AG04450 (cell line): ENCODE results near the gene FNDC3B. TPM values are rescaled to one million over a fixed set of nuclear protein-coding genes. Genes with fewer than 3 reads are reported as not detected.

Experiments used
- CTCF ChIA-PET: fragments of 300-600, 350-600 bp; formaldehyde crosslinking; extraction: SDS; loops from one replicate; lab custom pipeline; 2022; ENCODE audit warnings: antibody characterized with exemption, inconsistent platforms; lab: Charles Lee
- POLR2A ChIA-PET: fragments of 350-600 bp; formaldehyde crosslinking; extraction: SDS; loops from one replicate; lab custom pipeline; 2021; ENCODE audit warnings: antibody characterized with exemption, inconsistent platforms; lab: Yijun Ruan, JAX
- DNase-seq: peaks from one replicate; pipeline ENCODE4 v3.0.0-alpha.2; 2011; ENCODE audit warnings: low read depth, low spot score
- H3K27ac ChIP-seq: one replicate; pipeline ENCODE4 v1.5.1; 2012; ENCODE audit warnings: low read depth, low read length, control low read depth
- H3K27me3 ChIP-seq: one replicate; pipeline ENCODE4 v1.6.0; 2012; ENCODE audit warnings: low read length; ENCODE audit not compliant: control insufficient read depth, insufficient read depth
- H3K4me3 ChIP-seq: 2 replicates; pipeline ENCODE4 v1.5.1; 2011; ENCODE audit warnings: mild to moderate bottlenecking, low read depth, low read length, control low read depth
- H3K9me3 ChIP-seq: 2 replicates; pipeline ENCODE4 v1.5.1; 2012; ENCODE audit warnings: low read length; ENCODE audit not compliant: control insufficient read depth, insufficient read depth
- CTCF ChIP-seq: IDR thresholded peaks from 2 replicates; pipeline ENCODE4 v1.5.1; 2011; ENCODE audit warnings: low read depth, low read length, control low read depth, inconsistent platforms
- polyA plus RNA-seq: library from polyadenylated mRNA; depleted of rRNA; stranded (reverse); fragments of >200 nt; gene quantifications from 2 replicates; pipeline ENCODE4 v1.2.3, GENCODE V29; 2011

FNDC3B gene
- polyA plus RNA-seq, 1 experiment: 39.5 TPM

- H3K27me3 ChIP-seq: no peaks in the 10 kb centered on the region
- no peak for TF ChIP-seq CTCF
- CTCF ChIA-PET: interaction anchor here (0.8 kb wide), 1 partner anchor 371 kb away, joined by 3 read pairs; no protein-coding TSS in a partner anchor
- POLR2A ChIA-PET: no interaction called here
- no peak overlapping the region for H3K27ac ChIP-seq
- DNase-seq: no peak
- no peak overlapping the region for H3K4me3 ChIP-seq
- no peaks in the 10 kb centered on the region for H3K9me3 ChIP-seq
These were observed 31.4 kb downstream of the FNDC3B start for GRCh38 chr3:172070802-172071201.

DNA sequence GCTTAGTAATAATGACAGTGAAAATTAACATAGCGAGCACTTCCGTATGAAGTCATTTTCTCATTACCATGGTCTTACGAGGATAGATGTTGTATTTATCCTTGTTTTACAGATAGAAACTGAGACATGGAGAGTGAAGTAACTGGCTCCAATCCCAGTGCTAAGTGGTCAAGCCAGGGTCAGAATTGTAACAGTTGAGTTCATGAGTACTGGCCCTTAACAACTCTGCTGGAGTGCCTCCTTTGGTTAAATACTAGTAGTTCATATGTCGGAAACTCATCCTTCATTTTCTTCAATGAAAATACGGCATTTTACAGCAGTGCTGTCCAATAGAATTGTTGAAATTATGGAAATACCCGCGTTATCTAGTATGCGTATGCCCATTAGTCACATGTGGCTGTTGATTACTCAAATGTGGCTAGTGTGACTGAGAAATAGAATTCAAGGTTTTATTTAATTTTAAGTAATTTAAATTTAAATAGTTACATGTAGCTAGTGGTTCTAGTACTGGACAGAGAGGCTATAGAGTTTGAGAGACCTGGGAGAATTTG is 32.5 kb downstream of the FNDC3B start:
- POLR2A ChIA-PET: no interaction called here
- DNase-seq: no peak
- CTCF ChIA-PET: no interaction called here
- Histone ChIP-seq H3K27me3 (no peaks in the 10 kb centered on the region), H3K27ac (no peak overlapping the region), H3K9me3 (no peaks in the 10 kb centered on the region), H3K4me3 (no peak overlapping the region)
- no peak for TF ChIP-seq CTCF

GRCh38 chr3:172072543-172072942 is 33.2 kb downstream of the FNDC3B start:
- POLR2A ChIA-PET: no interaction called here
- TF ChIP-seq CTCF: no peak
- Histone ChIP-seq H3K4me3 (no peak overlapping the region), H3K27me3 (no peaks in the 10 kb centered on the region), H3K9me3 (no peaks in the 10 kb centered on the region), H3K27ac (no peak overlapping the region)
- no peak for DNase-seq
- CTCF ChIA-PET: no interaction called here

- ChIA-PET POLR2A (no interaction called here), CTCF (no interaction called here)
- no peak for TF ChIP-seq CTCF
- no peak for DNase-seq
- Histone ChIP-seq H3K27me3 (no peaks in the 10 kb centered on the region), H3K4me3 (no peak overlapping the region), H3K27ac (no peak overlapping the region), H3K9me3 (no peaks in the 10 kb centered on the region)
These were observed 34.0 kb downstream of the FNDC3B start for GRCh38 chr3:172073262-172073915.

DNA sequence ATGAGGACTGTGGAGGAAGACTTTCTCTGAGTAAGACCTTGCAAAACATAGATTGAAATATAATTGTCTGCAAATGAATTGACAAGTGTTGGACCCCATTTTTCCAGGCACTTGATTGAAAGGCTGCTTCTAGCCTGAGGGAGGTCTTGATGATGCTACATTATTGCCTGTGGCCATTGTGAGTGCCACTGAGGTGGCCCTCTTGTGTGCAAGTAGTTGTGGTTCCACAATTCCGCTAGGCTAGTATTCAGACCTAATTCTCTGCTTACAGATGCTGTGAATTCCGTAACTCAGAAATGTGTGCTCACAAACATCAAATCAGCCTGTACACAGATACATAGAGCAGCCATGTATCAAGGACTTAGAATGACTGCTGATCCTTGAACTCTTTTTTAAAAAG is 34.7 kb downstream of the FNDC3B start:
- ChIA-PET CTCF (no interaction called here), POLR2A (no interaction called here)

More for the DNA sequence above, 34.7 kb downstream of the FNDC3B start:
- Histone ChIP-seq H3K9me3 (no peaks in the 10 kb centered on the region), H3K27ac (no peak overlapping the region), H3K4me3 (no peak overlapping the region), H3K27me3 (no peaks in the 10 kb centered on the region)
- no peak for DNase-seq
- no peak for TF ChIP-seq CTCF
